HG03097 (cell line): ENCODE measurements around the gene TMTC1.
A peak's percentile ranks its signal among the peaks of the same experiment; 100 is the strongest.

Experiments
- ATAC-seq: cut with Tn5 transposase; IDR thresholded peaks from one replicate; pipeline ENCODE4 v1.9.1; 2021; ENCODE audit not compliant: unreplicated experiment, low FRiP score

The TMTC1 gene

DNA sequence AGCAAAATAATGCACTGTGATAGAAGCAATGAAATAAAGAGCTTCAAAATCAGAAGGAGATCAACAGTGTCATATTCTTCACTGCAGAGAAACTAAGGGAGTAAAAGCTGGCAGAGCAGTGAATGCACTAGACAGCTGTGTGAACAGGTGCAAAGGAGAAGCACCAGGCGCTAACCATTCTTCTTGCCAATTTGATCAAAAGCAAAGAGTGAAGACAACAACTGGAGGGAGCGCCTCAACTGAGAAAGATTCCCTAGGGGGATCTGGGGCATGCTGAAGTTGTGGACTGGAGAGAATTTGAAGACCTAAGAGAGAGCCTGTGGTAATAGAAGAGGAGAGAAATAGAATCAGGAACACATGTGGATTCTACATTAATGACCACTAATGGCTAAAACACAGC is 235.9 kb downstream of the TMTC1 start:
- no peak for ATAC-seq

DNA sequence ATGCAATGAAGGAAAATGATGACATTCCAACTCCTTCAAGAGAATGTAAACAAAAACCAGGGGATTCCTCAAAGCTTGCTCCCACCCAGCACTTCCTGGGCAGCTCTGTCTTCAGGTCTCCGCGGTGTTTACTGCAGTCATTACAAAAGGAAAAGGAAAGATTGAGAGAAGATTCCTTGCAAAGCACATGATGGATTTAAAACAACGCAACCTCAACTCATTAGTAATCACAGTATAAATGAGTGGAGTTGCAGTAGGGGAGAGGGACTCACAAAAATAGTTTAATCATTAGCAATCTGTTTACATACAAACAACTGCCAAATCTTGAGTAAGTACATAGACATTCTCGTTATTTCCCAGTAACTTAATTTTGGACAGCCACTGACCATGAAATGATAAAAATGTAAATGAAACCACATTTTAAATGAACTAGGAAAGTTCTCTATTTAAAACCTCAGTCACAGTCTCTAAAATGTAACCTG is 236.6 kb downstream of the TMTC1 start:
- ATAC-seq = no peak

DNA sequence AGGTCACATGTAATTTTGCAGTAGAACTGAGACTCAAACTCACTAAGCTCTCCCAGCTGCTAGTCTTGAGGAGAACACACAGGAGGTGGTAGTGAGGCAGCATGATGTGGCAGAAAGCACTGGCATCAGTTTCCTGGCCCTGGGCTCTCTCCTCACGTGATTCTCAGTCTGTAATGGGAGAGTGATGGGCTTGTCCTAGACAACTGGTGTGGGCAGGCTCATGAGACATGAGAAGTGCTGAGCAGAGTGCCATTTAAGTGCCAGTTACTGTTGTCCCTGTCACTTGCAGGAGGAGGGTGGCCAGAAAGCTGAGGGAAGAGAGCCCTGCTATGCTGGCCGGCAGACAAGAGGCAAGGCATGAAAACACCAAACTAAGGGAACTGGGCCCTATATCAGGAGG is 237.7 kb downstream of the TMTC1 start:
- no peak for ATAC-seq

DNA sequence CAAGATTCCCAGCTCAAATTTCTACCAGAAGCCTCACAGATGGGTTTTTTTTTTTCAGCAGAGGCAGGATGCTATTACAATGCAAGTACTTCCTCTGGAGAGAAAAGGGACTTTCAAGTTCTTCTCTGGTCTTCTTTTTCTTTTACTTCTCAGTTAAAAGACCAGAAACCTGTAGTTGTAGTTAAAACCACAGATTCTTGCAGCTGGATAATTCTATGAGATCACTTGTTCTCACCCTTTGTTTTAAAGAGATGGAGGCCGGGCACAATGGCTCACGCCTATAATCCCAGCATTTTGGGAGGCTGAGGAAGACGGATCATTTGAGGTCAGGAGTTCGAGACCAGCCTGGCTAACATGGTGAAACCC is 238.7 kb downstream of the TMTC1 start:
- ATAC-seq = peak; percentile 73

DNA sequence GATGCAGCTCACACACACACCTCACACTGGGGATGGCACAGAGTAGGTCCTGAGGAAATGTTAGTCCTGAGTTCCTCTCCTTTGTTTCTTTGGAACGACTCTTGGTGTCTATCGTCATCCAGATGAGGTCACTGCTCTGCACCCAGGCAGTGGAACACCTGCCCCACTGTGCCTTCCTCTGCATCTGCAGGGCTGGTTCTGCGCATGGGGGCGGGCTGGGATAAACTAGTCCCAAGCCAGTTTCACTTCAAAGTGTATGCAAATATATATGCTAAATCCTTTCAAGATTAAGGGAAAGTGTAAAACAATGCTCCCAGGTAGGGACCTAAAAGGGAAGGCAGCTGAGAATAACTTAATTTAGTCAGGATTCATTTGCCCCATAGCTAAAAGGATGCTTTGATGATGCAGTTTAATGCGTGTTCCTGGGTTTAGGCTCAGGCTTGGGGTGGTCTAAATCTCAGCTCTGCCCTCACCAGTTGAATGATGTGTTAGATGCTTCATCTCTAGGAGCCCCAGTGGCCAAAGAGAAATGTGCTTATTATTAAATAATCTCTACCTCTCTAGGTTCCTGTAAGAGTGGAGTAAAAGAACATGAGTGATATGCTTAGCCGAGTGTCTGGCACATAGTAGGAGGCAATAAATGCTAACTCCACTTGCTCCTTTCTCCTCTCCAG is 239.2 kb downstream of the TMTC1 start:
- ATAC-seq = peak; percentile 39

DNA sequence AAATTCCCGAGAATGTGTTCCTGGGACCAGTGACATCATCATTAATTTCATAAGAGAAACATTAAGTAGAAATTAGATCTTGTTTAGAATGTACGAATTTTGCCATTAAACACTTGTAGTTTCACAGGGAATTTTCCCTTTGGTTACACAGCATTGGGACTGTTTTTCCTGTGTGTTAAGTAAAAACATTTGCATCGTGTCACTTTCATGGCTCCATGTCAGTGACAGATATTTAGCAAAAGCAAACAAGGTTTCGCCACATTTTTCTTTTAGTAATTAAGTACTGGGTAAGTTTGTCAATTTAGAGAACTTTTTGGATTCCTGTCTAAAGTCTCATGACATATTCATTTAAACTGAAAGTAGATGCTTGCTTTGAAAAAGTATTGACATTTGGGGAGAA is 240.7 kb downstream of the TMTC1 start:
- ATAC-seq = no peak

DNA sequence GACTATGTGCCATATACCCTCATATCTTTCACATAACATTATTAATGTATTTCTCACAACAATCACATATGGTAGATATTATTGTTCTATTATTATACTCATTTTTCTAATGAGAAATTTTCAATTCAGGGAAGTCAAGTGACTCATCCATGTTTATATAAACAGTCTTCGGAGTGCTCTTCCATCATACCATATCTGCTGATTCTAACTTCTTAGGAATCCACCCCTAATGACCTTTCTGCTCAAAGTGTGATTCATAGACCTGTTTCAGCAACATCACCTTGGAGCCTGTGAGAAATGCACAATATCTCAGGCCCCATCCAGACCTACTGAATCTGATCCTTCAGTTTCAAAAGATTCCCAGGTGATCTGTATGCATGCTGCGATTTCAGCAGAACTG is 246.4 kb downstream of the TMTC1 start:
- ATAC-seq = no peak

DNA sequence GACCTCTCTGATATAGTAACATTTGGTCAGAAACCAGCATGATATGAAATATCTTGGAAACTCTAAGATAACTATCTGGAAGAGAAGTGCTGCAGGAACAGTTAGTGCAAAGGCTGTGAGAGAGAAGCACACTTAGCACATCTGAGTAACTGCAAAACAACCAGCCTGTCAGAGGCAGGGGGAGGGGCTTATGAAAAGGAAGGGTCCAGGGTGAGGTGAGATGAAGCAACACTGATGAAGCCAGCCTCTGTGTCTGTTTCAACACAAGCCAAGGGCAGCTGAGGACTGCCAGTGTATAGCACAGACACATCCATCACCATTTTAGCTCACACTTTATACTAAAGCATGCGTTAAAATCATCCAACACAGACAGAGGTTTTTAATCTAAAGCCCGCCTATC is 248.8 kb downstream of the TMTC1 start:
- no peak for ATAC-seq

DNA sequence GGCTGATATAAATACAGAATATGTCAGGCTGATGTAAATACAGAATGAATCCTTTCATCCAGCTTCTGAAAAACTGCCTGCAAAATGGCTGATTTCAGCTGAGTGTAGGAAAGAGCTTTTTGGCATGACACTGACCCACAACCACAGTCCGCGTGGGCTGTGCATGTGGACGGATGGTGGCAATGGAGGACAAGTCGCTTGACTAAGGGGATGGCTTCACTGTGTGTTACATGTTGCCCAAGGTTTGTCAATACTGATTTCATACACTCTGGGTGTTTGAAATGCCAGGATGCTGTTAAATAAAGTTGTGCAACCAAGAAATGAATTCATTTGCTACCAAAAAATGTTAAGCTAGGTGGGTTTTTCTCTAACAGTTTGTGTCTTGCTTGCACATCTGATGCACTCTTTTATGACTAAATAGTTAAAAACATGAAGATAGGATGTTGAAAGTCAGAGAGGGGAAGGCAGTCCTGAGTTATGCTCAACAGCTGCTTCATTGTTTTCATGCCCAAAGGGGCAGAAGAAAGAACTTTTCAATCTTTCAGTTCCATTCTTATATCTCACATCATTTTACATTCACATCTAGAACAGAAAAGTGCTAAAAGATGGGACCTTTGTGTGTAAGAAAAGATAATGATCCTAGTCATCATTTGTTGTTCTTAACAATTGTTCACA is 249.8 kb downstream of the TMTC1 start:
- ATAC-seq = no peak

DNA sequence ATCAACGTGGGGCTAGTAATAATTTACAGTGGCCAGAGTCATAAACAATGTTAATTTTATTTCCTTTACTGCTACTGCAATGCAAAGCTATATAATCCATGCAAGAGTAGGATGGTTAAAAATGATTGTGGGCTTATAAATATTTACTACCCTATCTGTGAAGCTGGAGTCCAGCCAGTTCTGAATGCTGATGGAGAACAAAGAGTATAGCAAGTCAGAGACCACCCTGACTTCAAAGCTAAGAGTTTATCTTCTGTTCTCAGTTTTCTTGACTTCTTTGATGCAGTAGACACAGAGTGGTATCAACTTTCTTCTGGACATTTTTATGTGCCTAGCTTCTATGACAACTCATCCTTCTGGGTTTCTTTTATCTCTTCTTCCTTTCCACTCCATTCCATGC is 252.3 kb downstream of the TMTC1 start:
- ATAC-seq = no peak

DNA sequence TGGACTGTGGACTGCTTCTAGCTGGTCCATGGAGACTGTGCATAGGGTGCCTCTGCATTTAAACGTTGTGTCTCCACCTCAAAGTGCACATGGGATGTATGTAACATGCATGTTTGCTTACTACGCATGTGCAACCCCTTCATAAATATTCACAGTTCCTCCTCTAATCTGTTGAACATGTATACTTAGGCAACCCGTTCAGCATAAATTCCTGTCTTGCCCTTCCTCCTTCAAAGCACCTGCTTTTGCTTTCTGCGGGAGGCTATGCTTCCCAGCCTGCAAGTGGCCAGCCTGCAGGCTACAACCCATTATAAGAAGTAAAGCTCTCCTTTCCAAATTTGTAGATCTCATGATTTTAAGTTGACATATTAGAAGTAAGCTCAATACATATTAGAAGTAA is 253.3 kb downstream of the TMTC1 start:
- ATAC-seq = no peak

DNA sequence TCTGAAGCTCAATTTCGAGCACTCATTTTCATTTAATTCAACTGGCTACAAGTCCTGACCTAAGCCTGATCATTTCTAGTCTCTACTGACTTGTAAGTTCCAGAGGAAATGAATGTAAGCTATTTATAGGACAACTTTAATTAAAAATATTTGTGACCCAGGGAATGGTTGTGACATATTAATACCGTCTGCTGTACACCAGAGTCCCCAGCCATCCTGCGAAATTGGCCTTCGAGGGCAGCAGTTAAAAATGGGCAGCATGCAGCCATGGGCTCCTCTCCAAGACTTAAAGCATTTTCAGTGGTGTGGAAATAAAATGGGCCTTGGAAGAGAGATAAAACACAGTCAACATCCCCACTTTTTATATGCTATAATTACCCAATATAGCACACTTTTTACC is 255.6 kb downstream of the TMTC1 start:
- no peak for ATAC-seq

DNA sequence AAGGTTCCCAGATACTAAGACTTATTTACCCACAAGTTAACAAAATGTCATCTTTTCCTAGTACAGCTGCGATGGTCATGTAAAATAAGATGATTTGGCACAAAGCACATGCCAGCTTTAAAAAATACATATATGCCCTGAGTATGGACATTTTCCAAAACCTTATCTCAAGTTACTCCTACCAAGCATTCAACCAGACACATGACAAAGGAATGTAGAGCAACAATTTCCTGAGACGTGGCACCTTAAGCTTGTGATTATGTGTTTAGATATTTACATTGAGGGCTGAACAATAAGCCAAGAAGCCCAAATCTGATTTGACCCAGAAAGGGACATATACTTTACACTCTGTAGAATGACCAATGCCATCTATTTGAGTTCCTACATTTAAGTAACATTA is 261.8 kb downstream of the TMTC1 start:
- ATAC-seq = no peak

DNA sequence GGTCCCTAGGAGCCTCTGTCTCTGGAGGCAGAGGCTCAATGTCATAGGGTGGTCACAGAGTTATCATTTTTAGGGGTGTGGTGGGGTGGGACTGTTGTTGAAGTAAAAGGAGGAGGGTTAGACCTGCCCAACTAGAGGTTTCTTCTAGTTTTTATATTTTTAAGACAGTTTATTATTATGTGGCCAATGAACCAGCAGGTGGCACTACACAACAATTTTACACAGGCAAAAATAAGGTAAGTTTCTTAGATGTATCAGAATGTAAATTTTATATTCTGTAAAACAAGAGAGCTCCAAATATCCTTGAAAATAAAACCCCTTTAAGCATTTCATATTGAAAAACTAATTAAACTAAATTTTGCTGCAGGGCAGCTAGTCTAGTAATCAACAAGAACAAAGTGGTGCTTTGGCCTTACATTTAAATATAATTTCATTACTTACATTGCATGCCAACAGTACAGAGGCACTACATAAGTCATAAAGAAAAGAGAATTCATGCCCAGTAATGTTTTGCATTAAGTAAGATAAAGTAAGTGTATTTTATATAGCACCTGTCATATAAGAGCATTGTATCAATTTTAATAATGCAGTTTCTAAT is 264.1 kb downstream of the TMTC1 start:
- no peak for ATAC-seq

DNA sequence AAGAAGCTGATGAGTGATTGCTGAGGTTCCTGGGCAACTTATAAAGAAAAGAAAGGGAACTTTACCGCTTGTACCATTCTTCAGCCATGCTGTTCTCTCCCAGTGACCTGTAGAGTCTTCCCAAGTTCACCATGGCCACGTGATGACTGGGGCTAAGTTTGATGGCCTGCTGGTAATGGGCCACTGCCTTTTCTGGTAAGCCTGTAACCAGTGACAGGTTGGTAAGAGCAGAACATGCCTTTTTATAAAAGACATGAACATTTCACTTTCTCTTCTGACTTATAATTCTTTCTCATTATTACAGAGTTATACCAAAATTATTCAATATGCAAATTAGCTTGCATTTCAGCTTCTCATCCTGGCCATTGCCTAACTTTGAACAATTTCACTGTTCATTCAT is 265.3 kb downstream of the TMTC1 start:
- no peak for ATAC-seq

DNA sequence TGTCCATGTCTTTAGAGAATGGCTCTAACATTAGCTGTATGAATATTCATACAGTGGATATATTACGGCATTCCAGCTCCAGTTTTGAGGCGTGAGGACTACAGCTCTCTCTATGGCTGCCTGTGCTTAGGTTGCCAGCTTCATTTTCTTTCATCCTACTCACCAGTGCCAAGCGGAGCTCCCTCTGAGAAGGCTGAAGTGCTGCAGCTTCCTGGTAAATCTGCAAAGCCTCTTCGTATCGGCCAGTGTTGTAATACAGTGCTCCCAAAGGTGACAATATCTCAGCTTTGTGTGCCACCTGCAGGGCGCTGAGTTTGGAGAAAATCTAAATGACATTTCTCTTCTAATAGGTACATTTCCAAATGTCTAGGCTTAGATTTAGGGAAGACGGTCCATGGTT is 266.5 kb downstream of the TMTC1 start:
- ATAC-seq = no peak

DNA sequence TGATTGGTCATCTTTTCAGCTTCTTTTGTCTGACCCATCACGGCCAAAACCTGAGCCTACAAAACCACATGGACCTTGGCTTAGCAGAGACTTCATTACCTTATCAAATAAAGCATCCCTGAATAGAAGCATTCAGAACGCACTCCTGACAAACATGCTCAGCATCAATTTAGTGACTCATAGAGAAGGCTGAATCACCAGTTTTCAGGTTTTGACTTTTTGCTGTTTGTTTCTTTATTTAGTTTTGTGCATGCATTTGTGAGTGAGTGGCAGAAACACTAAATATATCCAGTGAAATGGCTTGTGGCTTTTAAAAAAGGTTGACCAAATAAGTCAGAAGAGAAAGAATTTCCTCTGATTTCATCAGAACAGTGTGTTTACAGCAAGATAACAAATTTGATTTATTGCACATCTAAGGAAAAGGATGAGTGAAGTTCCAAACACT is 267.3 kb downstream of the TMTC1 start:
- no peak for ATAC-seq

DNA sequence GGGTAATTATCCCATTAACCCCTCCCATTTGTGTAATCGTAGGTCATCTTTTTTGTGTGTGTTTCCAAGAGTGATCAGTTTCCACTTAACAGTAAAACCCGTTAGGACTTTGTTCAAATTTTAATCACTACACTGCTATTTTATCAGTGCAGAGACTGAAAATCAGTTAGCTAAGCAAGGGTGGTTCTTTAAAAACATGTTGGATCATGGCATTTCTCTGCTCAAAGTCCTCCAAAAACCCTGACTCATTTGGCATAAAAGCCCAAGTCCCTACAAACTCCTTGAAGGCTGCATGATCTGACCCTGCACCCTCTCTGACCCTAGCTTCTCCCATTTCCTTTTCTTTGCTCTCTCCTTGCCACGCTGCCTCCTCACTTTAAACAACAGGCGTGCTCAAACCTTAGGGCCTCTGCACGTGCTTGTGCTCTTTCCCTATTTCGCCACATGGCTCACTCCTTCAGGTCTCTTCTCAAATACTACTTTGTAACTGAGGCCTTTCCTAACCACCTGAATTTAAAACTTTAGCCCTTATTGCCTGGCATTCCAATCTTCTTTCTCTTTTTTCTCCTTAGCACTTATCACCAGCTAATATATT is 273.1 kb downstream of the TMTC1 start:
- ATAC-seq = no peak

DNA sequence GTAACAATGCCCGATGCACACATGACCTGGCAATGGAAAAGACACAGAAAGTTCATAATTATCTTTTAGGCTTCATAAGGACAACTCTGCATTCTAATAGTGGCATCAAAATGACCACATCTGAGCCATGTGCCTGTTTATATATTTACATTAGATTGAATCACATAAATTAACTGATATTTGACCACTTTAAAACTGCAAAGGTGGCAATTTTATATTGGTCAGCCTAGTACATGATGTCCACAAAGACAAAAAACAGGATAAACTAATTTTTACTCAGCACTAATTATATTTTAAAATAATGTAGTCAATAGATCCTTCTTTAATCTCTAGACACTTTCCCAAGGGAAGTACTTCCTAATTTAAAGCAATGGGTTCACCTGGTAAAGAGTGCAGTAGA is 274.2 kb downstream of the TMTC1 start:
- ATAC-seq = no peak

DNA sequence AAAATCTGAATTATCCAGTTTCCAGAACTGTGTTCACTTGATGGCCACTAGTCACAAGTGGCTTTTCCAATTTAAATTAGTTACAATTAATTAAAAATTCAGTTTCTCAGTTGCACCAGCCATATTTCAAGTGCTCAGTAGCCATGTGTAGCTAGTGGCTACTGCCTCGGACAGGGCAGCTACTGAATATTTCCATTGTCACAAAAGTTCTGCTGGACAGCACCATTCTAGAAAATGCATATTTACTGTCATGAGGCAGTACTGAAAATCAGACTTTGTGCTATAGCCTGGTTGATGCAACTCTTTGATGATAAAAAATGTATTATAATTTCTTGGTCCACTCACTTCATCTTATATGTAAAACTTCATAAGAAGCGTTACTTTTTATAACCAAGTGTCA is 274.8 kb downstream of the TMTC1 start:
- ATAC-seq = no peak

DNA sequence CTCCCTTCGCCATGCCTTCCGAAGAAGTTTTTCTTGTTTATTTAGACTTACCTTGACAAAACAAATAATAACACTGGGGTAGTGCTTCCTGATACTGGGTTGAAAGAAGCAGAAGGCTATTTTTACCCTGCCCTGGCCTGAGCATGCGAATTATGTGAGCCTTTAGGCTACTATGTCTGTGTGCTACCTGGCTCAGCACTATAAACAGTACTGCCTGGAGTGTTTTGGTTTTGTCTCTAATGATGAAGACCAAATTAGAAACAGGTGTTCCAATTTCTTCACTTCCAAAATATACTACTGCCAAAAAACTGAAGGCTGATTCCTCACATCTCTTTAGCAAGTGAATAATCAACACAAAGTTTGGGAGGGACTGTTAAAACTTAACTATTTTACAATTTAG is 278.6 kb downstream of the TMTC1 start:
- ATAC-seq = no peak

DNA sequence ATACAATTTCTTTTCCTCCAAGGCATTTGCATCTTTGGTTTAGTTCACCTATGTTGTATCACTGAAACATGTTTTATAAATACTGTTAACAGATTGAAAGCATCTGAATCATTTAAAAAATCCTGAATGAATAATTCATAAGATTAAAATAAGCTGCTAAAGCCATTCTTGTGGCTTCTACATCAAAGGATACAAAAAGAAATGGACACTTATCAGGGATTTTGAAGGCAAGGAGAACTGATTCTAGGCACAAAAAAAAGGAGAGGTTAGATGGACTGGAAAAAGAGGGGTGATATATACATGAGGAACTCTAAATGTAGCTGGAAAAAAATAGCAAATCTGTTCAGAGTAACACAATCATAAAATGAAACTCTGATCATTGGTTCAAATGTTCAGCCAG is 280.5 kb downstream of the TMTC1 start:
- no peak for ATAC-seq
